Esophagus squamous epithelium (tissue), 5 donors: ENCODE results near the gene ERRFI1. TPM values are rescaled to one million over a fixed set of nuclear protein-coding genes. Genes with fewer than 3 reads are reported as not detected.
A peak's percentile ranks its signal among the peaks of the same experiment; 100 is the strongest.

Experiments
- DNase-seq: peaks from one replicate; lab custom pipeline; 2025; lab: John Stamatoyannopoulos, UW
- H3K27ac ChIP-seq, 4 donors: fragments of 200-600 bp; sonication (generic); one replicate each; pipeline ENCODE4 v1.5.1; 2016 to 2019; ENCODE audit warnings: mild to moderate bottlenecking in 1 of 4
- H3K27me3 ChIP-seq, 4 donors: fragments of 200-600 bp; sonication (generic); 1 replicate in 3 of 4; 2 replicates in 1 of 4; pipeline versions ENCODE4 v1.5.1 to v1.6.0; 2017 to 2021; ENCODE audit warnings: antibody characterized with exemption in 1 of 4
- H3K36me3 ChIP-seq, 3 donors: fragments of 200-600 bp; sonication (generic); one replicate each; pipeline ENCODE4 v1.5.1; 2016 to 2019
- H3K4me1 ChIP-seq, 3 donors: fragments of 200-600 bp; sonication (generic); one replicate each; pipeline ENCODE4 v1.5.1; 2017 to 2019
- H3K4me3 ChIP-seq, 4 donors: fragments of 200-600 bp; sonication (generic); 1 replicate in 3 of 4; 2 replicates in 1 of 4; pipeline ENCODE4 v1.5.1; 2016 to 2019; ENCODE audit warnings: mild to moderate bottlenecking in 2 of 4, moderate library complexity in 1 of 4
- H3K9me3 ChIP-seq, 3 donors: fragments of 200-600 bp; sonication (generic); one replicate each; pipeline ENCODE4 v1.5.1; 2016 to 2019
- CTCF ChIP-seq, 6 experiments: fragments of 450-650 bp in 4 of 6; fragments of 200-600 bp in 2 of 6; sonication (generic) in 2 of 6; IDR thresholded peaks; one replicate each; pipeline ENCODE4 v1.5.1; 2016 to 2019; ENCODE audit warnings: antibody characterized with exemption in 6 of 6, mild to moderate bottlenecking in 4 of 6, moderate library complexity in 4 of 6
- POLR2A ChIP-seq, 4 donors: fragments of 450-650 bp; IDR thresholded peaks; one replicate each; pipeline ENCODE4 v1.6.1; 2017; ENCODE audit warnings: antibody characterized with exemption in 4 of 4, mild to moderate bottlenecking in 4 of 4, moderate library complexity in 3 of 4
- WGBS, 2 donors: methylation state at CpG; one replicate each; pipeline ENCODE4 v1.1.5; 2018; 5-methylcytosine and 5-hydroxymethylcytosine counted together
- intact Hi-C: fragments of 100-400 bp; cut with DNase I; formaldehyde crosslinking; loops from one replicate; pipeline ENCODE4 v1.15.0; 2022
- total RNA-seq, 4 donors: library from RNA; depleted of rRNA; stranded (reverse); fragments of >200 nt; gene quantifications; one replicate each; pipeline ENCODE4 v1.1.0, GENCODE V29; 2016
- donor health status: DM: yes; HTN: yes; CAD: no.

ERRFI1 gene
- total RNA-seq, 4 donors from 2014 or later, result 23.3 to 95.9 (median 49.3) TPM

GRCh38 chr1:8015809-8016165, 10.3 kb downstream of the ERRFI1 start:
- Histone ChIP-seq H3K27me3 (no peaks in the 10 kb centered on the region), H3K4me1 (peaks cover 37 to 82% (median 51%) of the 10 kb centered on the region in 3 donors), H3K4me3 (peak overlapping the region in 2 of 4 donors; percentile 1 to 25), H3K27ac (peak overlapping the region; percentile 54 to 94 (median 70)), H3K36me3 (peaks cover 9 to 39% (median 12%) of the 10 kb centered on the region in 3 donors), H3K9me3 (no peaks in the 10 kb centered on the region)
- WGBS, 2 donors, result 23 to 32% methylated on average over 2 of the region's 2 CpGs
- TF ChIP-seq POLR2A (IDR thresholded peaks at IDR 0.05), result no peak
- no peak for TF ChIP-seq CTCF (IDR thresholded peaks at IDR 0.05)
- DNase-seq, result no peak
- intact Hi-C loops, result no loop called here

- H3K4me3 ChIP-seq, result peak overlapping the region in 2 of 4 donors; percentile 1 to 25
- no peak for TF ChIP-seq POLR2A (IDR thresholded peaks at IDR 0.05)
- TF ChIP-seq CTCF (IDR thresholded peaks at IDR 0.05), result peak; percentile 37 to 78 (median 70)
- peaks cover 9 to 45% (median 12%) of the 10 kb centered on the region in 3 donors for H3K36me3 ChIP-seq
- H3K4me1 ChIP-seq, result peaks cover 32 to 77% (median 47%) of the 10 kb centered on the region in 3 donors
- no peak for DNase-seq
- no peaks in the 10 kb centered on the region for H3K27me3 ChIP-seq
- H3K9me3 ChIP-seq, result no peaks in the 10 kb centered on the region
- intact Hi-C loops, result no loop called here
- 24% methylated on average over 8 of the region's 8 CpGs for WGBS, 2 donors
- H3K27ac ChIP-seq, result peak overlapping the region; percentile 54 to 94 (median 70)
Measured at GRCh38 chr1:8015036-8015808, 10.9 kb downstream of the ERRFI1 start.

GRCh38 chr1:8014381-8014988, 11.6 kb downstream of the ERRFI1 start:
- no peak for TF ChIP-seq POLR2A (IDR thresholded peaks at IDR 0.05)
- no peak for TF ChIP-seq CTCF (IDR thresholded peaks at IDR 0.05)
- no peak for DNase-seq
- Histone ChIP-seq H3K36me3 (peaks cover 9 to 52% (median 12%) of the 10 kb centered on the region in 3 donors), H3K4me1 (peaks cover 32 to 69% (median 40%) of the 10 kb centered on the region in 3 donors), H3K27me3 (no peaks in the 10 kb centered on the region), H3K27ac (peak overlapping the region; percentile 54 to 94 (median 70)), H3K4me3 (no peak overlapping the region), H3K9me3 (no peaks in the 10 kb centered on the region)
- WGBS, 2 donors, result 67 to 83% methylated on average over 10 of the region's 10 CpGs
- intact Hi-C loops, result no loop called here

- Histone ChIP-seq H3K27me3 (no peaks in the 10 kb centered on the region), H3K36me3 (peaks cover 9 to 59% (median 12%) of the 10 kb centered on the region in 3 donors), H3K4me1 (peaks cover 32 to 62% (median 34%) of the 10 kb centered on the region in 3 donors), H3K27ac (peak overlapping the region in 2 of 4 donors; percentile 68 to 73), H3K9me3 (no peaks in the 10 kb centered on the region), H3K4me3 (no peak overlapping the region)
- DNase-seq, result no peak
- no peak for TF ChIP-seq CTCF (IDR thresholded peaks at IDR 0.05)
- TF ChIP-seq POLR2A (IDR thresholded peaks at IDR 0.05), result no peak
- intact Hi-C loops, result no loop called here
- 70 to 75% methylated on average over 6 of the region's 6 CpGs for WGBS, 2 donors
Measured at GRCh38 chr1:8013800-8014199, 12.3 kb downstream of the ERRFI1 start.

GRCh38 chr1:8013399-8013798, 12.7 kb downstream of the ERRFI1 start:
- Histone ChIP-seq H3K4me3 (no peak overlapping the region), H3K27ac (peak overlapping the region in 1 of 4 donors; percentile 68), H3K4me1 (peaks cover 30 to 61% (median 31%) of the 10 kb centered on the region in 3 donors), H3K9me3 (no peaks in the 10 kb centered on the region), H3K27me3 (no peaks in the 10 kb centered on the region), H3K36me3 (peaks cover 9 to 63% (median 12%) of the 10 kb centered on the region in 3 donors)
- WGBS, 2 donors, result 80 to 86% methylated on average over 5 to 11 of the region's 11 CpGs
- intact Hi-C loops, result no loop called here
- DNase-seq, result no peak
- TF ChIP-seq POLR2A (IDR thresholded peaks at IDR 0.05), result no peak
